Breast epithelium (tissue), 4 donors: Measurements from ENCODE around the gene FAM114A1. TPM values are rescaled to one million over a fixed set of nuclear protein-coding genes. Genes with fewer than 3 reads are reported as not detected.

Experiments used
- DNase-seq, 2 donors: peaks; one replicate each; pipeline ENCODE4 v3.0.0-alpha.2; 2019; ENCODE audit warnings: low spot score in 2 of 2
- H3K27ac ChIP-seq, 2 donors: fragments of 200-600 bp; sonication (generic) in 1 of 2; one replicate each; pipeline ENCODE4 v1.5.1; 2016 to 2019; ENCODE audit warnings: mild to moderate bottlenecking in 1 of 2
- H3K27me3 ChIP-seq, 2 donors: fragments of 200-600 bp; sonication (generic) in 1 of 2; one replicate each; pipeline versions ENCODE4 v1.5.1 to v1.6.0; 2017 to 2019; ENCODE audit warnings: control low read depth in 1 of 2, mild to moderate bottlenecking in 1 of 2
- H3K36me3 ChIP-seq: fragments of 200-600 bp; one replicate; pipeline ENCODE4 v1.5.1; 2019
- H3K4me1 ChIP-seq, 2 donors: fragments of 200-600 bp; sonication (generic); one replicate each; pipeline ENCODE4 v1.5.1; 2016 to 2019; ENCODE audit warnings: control low read depth in 1 of 2
- H3K4me3 ChIP-seq, 3 donors: fragments of 200-600 bp; sonication (generic); 1 replicate in 2 of 3; 2 replicates in 1 of 3; pipeline ENCODE4 v1.5.1; 2016 to 2019; ENCODE audit warnings: mild to moderate bottlenecking in 3 of 3, moderate library complexity in 2 of 3
- H3K9me3 ChIP-seq, 2 donors: fragments of 200-600 bp; sonication (generic) in 1 of 2; one replicate each; pipeline ENCODE4 v1.5.1; 2016 to 2019; ENCODE audit warnings: control low read depth in 1 of 2
- CTCF ChIP-seq, 3 donors: fragments of 450-650 bp; IDR thresholded peaks; one replicate each; pipeline ENCODE4 v1.5.1; 2016 to 2017; ENCODE audit warnings: antibody characterized with exemption in 3 of 3, mild to moderate bottlenecking in 3 of 3, moderate library complexity in 3 of 3
- POLR2A ChIP-seq: fragments of 450-650 bp; IDR thresholded peaks from one replicate; pipeline ENCODE4 v1.6.1; 2016; ENCODE audit warnings: antibody characterized with exemption, mild to moderate bottlenecking, moderate library complexity
- POLR2AphosphoS5 ChIP-seq, 3 donors: sonication (generic); formaldehyde crosslinking; IDR thresholded peaks; one replicate each; pipeline ENCODE4 v1.6.1; 2017; ENCODE audit warnings: antibody characterized with exemption in 3 of 3
- intact Hi-C: fragments of 100-400 bp; cut with DNase I; formaldehyde crosslinking; loops from one replicate; pipeline ENCODE4 v1.15.1; 2023; ENCODE audit warnings: low total_unique reads
- total RNA-seq, 3 donors: library from RNA; depleted of rRNA; stranded (reverse); fragments of >200 nt; gene quantifications; one replicate each; pipeline ENCODE4 v1.1.0, GENCODE V29; 2016

FAM114A1 gene
- total RNA-seq, 3 donors from 2014 or later = 74.6 to 109 (median 85.9) TPM

- Histone ChIP-seq H3K4me1 (no peaks in the 10 kb centered on the region), H3K4me3 (no peak overlapping the region), H3K27me3 (no peaks in the 10 kb centered on the region), H3K36me3 (no peaks in the 10 kb centered on the region), H3K9me3 (no peaks in the 10 kb centered on the region), H3K27ac (no peak overlapping the region)
- TF ChIP-seq POLR2AphosphoS5 (IDR thresholded peaks at IDR 0.05) (no peak), CTCF (IDR thresholded peaks at IDR 0.05) (no peak), POLR2A (no peak)
- intact Hi-C loops = no loop called here
- no peak for DNase-seq
These were observed 84.4 kb downstream of the FAM114A1 start for GRCh38 chr4:38952017-38952416.

GRCh38 chr4:38954727-38955126 is 87.1 kb downstream of the FAM114A1 start:
- Histone ChIP-seq H3K4me3 (no peak overlapping the region), H3K9me3 (no peaks in the 10 kb centered on the region), H3K36me3 (no peaks in the 10 kb centered on the region), H3K27ac (no peak overlapping the region), H3K4me1 (no peaks in the 10 kb centered on the region), H3K27me3 (no peaks in the 10 kb centered on the region)
- TF ChIP-seq POLR2AphosphoS5 (IDR thresholded peaks at IDR 0.05) = no peak
- TF ChIP-seq POLR2A = no peak
- no peak for TF ChIP-seq CTCF (IDR thresholded peaks at IDR 0.05)
- no peak for DNase-seq
- intact Hi-C loops = no loop called here

GRCh38 chr4:38955957-38956356 is 88.4 kb downstream of the FAM114A1 start:
- Histone ChIP-seq H3K4me1 (no peaks in the 10 kb centered on the region), H3K9me3 (no peaks in the 10 kb centered on the region), H3K4me3 (no peak overlapping the region), H3K36me3 (no peaks in the 10 kb centered on the region), H3K27ac (no peak overlapping the region), H3K27me3 (no peaks in the 10 kb centered on the region)
- intact Hi-C loops = no loop called here
- TF ChIP-seq CTCF (IDR thresholded peaks at IDR 0.05) = no peak
- TF ChIP-seq POLR2A = no peak
- TF ChIP-seq POLR2AphosphoS5 (IDR thresholded peaks at IDR 0.05) = no peak
- DNase-seq = no peak

GRCh38 chr4:38957261-38957815 is 89.7 kb downstream of the FAM114A1 start:
- no peaks in the 10 kb centered on the region for H3K36me3 ChIP-seq
- H3K9me3 ChIP-seq = no peaks in the 10 kb centered on the region
- no peaks in the 10 kb centered on the region for H3K4me1 ChIP-seq
- no peaks in the 10 kb centered on the region for H3K27me3 ChIP-seq
- no peak for DNase-seq
- H3K27ac ChIP-seq = no peak overlapping the region
- TF ChIP-seq POLR2A (no peak), CTCF (IDR thresholded peaks at IDR 0.05) (no peak), POLR2AphosphoS5 (IDR thresholded peaks at IDR 0.05) (no peak)
- no peak overlapping the region for H3K4me3 ChIP-seq
- intact Hi-C loops = no loop called here

- Histone ChIP-seq H3K27ac (no peak overlapping the region), H3K4me3 (no peak overlapping the region), H3K36me3 (no peaks in the 10 kb centered on the region), H3K27me3 (no peaks in the 10 kb centered on the region), H3K9me3 (no peaks in the 10 kb centered on the region), H3K4me1 (no peaks in the 10 kb centered on the region)
- no peak for TF ChIP-seq CTCF (IDR thresholded peaks at IDR 0.05)
- no peak for TF ChIP-seq POLR2A
- TF ChIP-seq POLR2AphosphoS5 (IDR thresholded peaks at IDR 0.05) = no peak
- no peak for DNase-seq
- intact Hi-C loops = no loop called here
These were observed 90.3 kb downstream of the FAM114A1 start for GRCh38 chr4:38957893-38958292.
